K562 (cell line): Measurements from ENCODE around the gene RPL34. TPM values are rescaled to one million over a fixed set of nuclear protein-coding genes. Genes with fewer than 3 reads are reported as not detected.

Experiments used
- ATAC-seq: fragments of 200-7000 bp; cut with Tn5 transposase; 3 replicates; pipeline ENCODE4 v1.9.1; 2020; ENCODE audit warnings: moderate library complexity
- BruUV-seq: library from RNA; stranded (reverse); fragments of 400-500 nt; replicated peaks from 2 replicates; lab custom pipeline; 2021; lab: Mats Ljungman, UMichigan
- CTCF ChIA-PET: fragments of 300-600 bp; formaldehyde crosslinking; extraction: SDS; loops from one replicate; lab custom pipeline; 2021; ENCODE audit warnings: low intra/inter-chr PET ratio; lab: Yijun Ruan, JAX
- POLR2A ChIA-PET: fragments of 300-600, 350-650 bp; sonication (Branson Sonifier 250); formaldehyde crosslinking; extraction: SDS; loops from one replicate; lab custom pipeline; 2021; ENCODE audit warnings: antibody characterized with exemption, inconsistent platforms; lab: Yijun Ruan, JAX
- DNase-seq, 4 experiments: peaks; one replicate each; pipeline versions ENCODE4 v3.0.0 to v3.0.0-alpha.2; 2011 to 2018; ENCODE audit warnings: low spot score in 3 of 4, mixed read lengths in 3 of 4; ENCODE audit errors: extremely low read depth in 1 of 4
- FAIRE-seq: peaks from 2 replicates; lab custom pipeline; 2011; peaks lifted over from hg19 to GRCh38; lab: Jason Lieb, UNC
- H2AFZ ChIP-seq: 2 replicates; pipeline ENCODE4 v1.6.0; 2011; ENCODE audit warnings: low read depth, low read length, control low read depth, inconsistent platforms
- H3K27ac ChIP-seq: fragments of 200-600 bp; 3 replicates; pipeline ENCODE4 v1.8.0; 2011; ENCODE audit warnings: low read depth, mild to moderate bottlenecking, control low read depth, inconsistent platforms, low read length, moderate library complexity, mixed read lengths; ENCODE audit errors: extremely low read depth
- H3K27me3 ChIP-seq, 2 experiments: fragments of 300-600 bp in 1 of 2; 2 replicates in 1 of 2; 3 replicates in 1 of 2; pipeline versions ENCODE4 v1.6.0 to v1.8.0; 2011; ENCODE audit warnings: inconsistent platforms in 2 of 2, low read length in 2 of 2, mild to moderate bottlenecking in 1 of 2, mixed read lengths in 1 of 2, moderate library complexity in 1 of 2; ENCODE audit not compliant: control insufficient read depth in 2 of 2, insufficient read depth in 2 of 2
- H3K36me3 ChIP-seq: fragments of 300-600 bp; 3 replicates; pipeline ENCODE4 v1.8.0; 2011; ENCODE audit warnings: mild to moderate bottlenecking, low read length, inconsistent platforms; ENCODE audit not compliant: control insufficient read depth, insufficient read depth
- H3K4me1 ChIP-seq, 2 experiments: fragments of 200-600 bp in 1 of 2; replicated peaks in 1 of 2; 2 replicates in 1 of 2; 3 replicates in 1 of 2; pipeline versions ENCODE4 v1.5.1 to v1.8.0; 2011; ENCODE audit warnings: inconsistent platforms in 2 of 2, low read length in 2 of 2, mild to moderate bottlenecking in 1 of 2, mixed read lengths in 1 of 2, moderate library complexity in 1 of 2; ENCODE audit not compliant: control insufficient read depth in 2 of 2, insufficient read depth in 2 of 2
- H3K4me2 ChIP-seq: 2 replicates; pipeline ENCODE4 v1.6.1; 2011; ENCODE audit warnings: low read length, control low read depth, inconsistent platforms, mixed read lengths; ENCODE audit not compliant: insufficient read depth
- H3K4me3 ChIP-seq: fragments of 200-600 bp; sonication (generic), shearing (Covaris generic); 2 replicates; pipeline ENCODE4 v1.5.1; 2016; ENCODE audit warnings: control low read depth, inconsistent platforms
- H3K79me2 ChIP-seq: fragments of 200-600 bp; 3 replicates; pipeline ENCODE4 v1.8.0; 2011; ENCODE audit warnings: low read length, inconsistent platforms; ENCODE audit not compliant: control insufficient read depth, insufficient read depth
- H3K9ac ChIP-seq, 2 experiments: 2 replicates each; pipeline versions ENCODE4 v1.6.0 to v1.6.1; 2011; ENCODE audit warnings: low read depth in 2 of 2, low read length in 2 of 2, control low read depth in 1 of 2, inconsistent platforms in 1 of 2, mild to moderate bottlenecking in 1 of 2, mixed read lengths in 1 of 2; ENCODE audit not compliant: insufficient read depth in 1 of 2
- H3K9me1 ChIP-seq: one replicate; pipeline ENCODE4 v1.6.0; 2011; ENCODE audit warnings: inconsistent platforms, mild to moderate bottlenecking, low read length, moderate library complexity; ENCODE audit not compliant: control insufficient read depth, insufficient read depth
- H3K9me3 ChIP-seq: replicated peaks from 2 replicates; pipeline ENCODE4 v1.5.1; 2011; ENCODE audit warnings: low read depth, low read length, inconsistent platforms; ENCODE audit not compliant: control insufficient read depth, insufficient read depth
- H4K20me1 ChIP-seq: replicated peaks from 2 replicates; pipeline ENCODE4 v1.6.1; 2011; ENCODE audit warnings: low read length, inconsistent platforms, mixed read lengths; ENCODE audit not compliant: control insufficient read depth, insufficient read depth
- HNRNPK ChIP-seq: fragments of 200-400 bp; formaldehyde crosslinking; IDR thresholded peaks from one replicate; pipeline ENCODE4 v1.6.1; 2018; ENCODE audit warnings: mild to moderate bottlenecking, low read depth, low read length; ENCODE audit not compliant: poor library complexity, severe bottlenecking
- NUFIP1 ChIP-seq: fragments of 450-650 bp; IDR thresholded peaks from 2 replicates; pipeline ENCODE4 v1.6.1; 2018; ENCODE audit not compliant: partially characterized antibody
- SNRNP70 ChIP-seq: fragments of 200-400 bp; formaldehyde crosslinking; optimal IDR thresholded peaks from 2 replicates; pipeline ENCODE3; 2017; ENCODE audit warnings: low read depth, low read length
- ZKSCAN8 ChIP-seq: fragments of 200-800 bp; sonication (Bioruptor generic); IDR thresholded peaks from 2 replicates; pipeline ENCODE4 v1.6.1; 2016; ENCODE audit warnings: missing genetic modification characterization, missing compliant biosample characterization
- ZNF354B ChIP-seq: fragments of 250-450 bp; sonication (Bioruptor Pico); IDR thresholded peaks from 2 replicates; pipeline ENCODE4 v1.4.0; 2020
- ZNF696 ChIP-seq: fragments of 250-450 bp; sonication (Bioruptor Pico); conservative IDR thresholded peaks from 2 replicates; pipeline ENCODE4 v1.4.0; 2020; ENCODE audit warnings: mild to moderate bottlenecking, moderate library complexity
- WGBS: fragments of 100-300 bp; shearing (Covaris generic); methylation state at CpG from one replicate; pipeline ENCODE4 v1.1.6; 2016; ENCODE audit warnings: low coverage, mixed read lengths; ENCODE audit not compliant: insufficient coverage; ENCODE audit errors: missing lambda C conversion rate; 5-methylcytosine and 5-hydroxymethylcytosine counted together
- in situ Hi-C: fragments of 300-500 bp; cut with MboI; formaldehyde crosslinking; loops from 4 replicates; pipeline ENCODE4 v1.15.0; 2018; ENCODE audit warnings: inconsistent platforms, mixed read lengths
- intact Hi-C: fragments of 100-400 bp; cut with micrococcal nuclease; formaldehyde crosslinking; loops from 2 replicates; pipeline ENCODE4 v1.14.2; 2022
- polyA plus RNA-seq, 8 experiments: library from polyadenylated mRNA; depleted of rRNA in 4 of 8; stranded (reverse) in 5 of 8; unstranded in 3 of 8; fragments of >200 nt; fragmentation: Nextera tagmentation in 2 of 8; fragmentation: Illumina TruSeq in 1 of 8; extraction: Ambion mirVana in 2 of 8; extraction: Trizol in 1 of 8; gene quantifications; 2 replicates each; pipeline versions ENCODE4 v1.2.1 to v1.2.3, GENCODE V29; 2011 to 2014; ENCODE audit warnings: inconsistent platforms in 1 of 8, missing spikeins in 1 of 8
- total RNA-seq, 7 experiments: library from RNA; depleted of rRNA in 6 of 7; stranded (reverse); fragments of >200 nt in 6 of 7; fragmentation: Illumina TruSeq in 2 of 7; extraction: Trizol in 2 of 7; gene quantifications; 2 replicates each; pipeline versions ENCODE4 v1.2.1 to v1.2.3, GENCODE V29; 2011 to 2021; ENCODE audit warnings: low replicate concordance in 1 of 7
- TF ChIP-seq, protein P1 (sequence below): fragments of 250-450 bp; sonication (Bioruptor Pico); IDR thresholded peaks from 2 replicates; pipeline ENCODE4 v1.8.0; 2021; ENCODE audit warnings: borderline replicate concordance, mild to moderate bottlenecking, moderate library complexity; ENCODE audit not compliant: poor library complexity, severe bottlenecking
- TF ChIP-seq, protein P2 (sequence below), 2 experiments: IDR thresholded peaks; 2 replicates each; pipeline ENCODE4 v1.6.1; 2011; ENCODE audit warnings: borderline replicate concordance in 1 of 2, control low read depth in 1 of 2, low read depth in 1 of 2, low read length in 1 of 2, mild to moderate bottlenecking in 1 of 2, mixed read lengths in 1 of 2, moderate library complexity in 1 of 2; ENCODE audit not compliant: insufficient read depth in 1 of 2, insufficient read length in 1 of 2, poor library complexity in 1 of 2, severe bottlenecking in 1 of 2; ENCODE audit errors: extremely low read depth in 1 of 2
- TF ChIP-seq, protein P3 (sequence below): IDR thresholded peaks from 2 replicates; pipeline ENCODE4 v1.6.1; 2012; ENCODE audit warnings: low read depth, low read length, improper control_type of control experiment, borderline replicate concordance
- TF ChIP-seq, protein P4 (sequence below): fragments of 450-650 bp; IDR thresholded peaks from 2 replicates; pipeline ENCODE4 v1.6.1; 2016; ENCODE audit warnings: borderline replicate concordance

Gene RPL34
- total and polyA plus RNA-seq, 9 of the 15 experiments (the other 6 are each of a cell fraction or from before 2014, with no cell fraction given): 1,612 to 4,502 (median 2,593) TPM

DNA sequence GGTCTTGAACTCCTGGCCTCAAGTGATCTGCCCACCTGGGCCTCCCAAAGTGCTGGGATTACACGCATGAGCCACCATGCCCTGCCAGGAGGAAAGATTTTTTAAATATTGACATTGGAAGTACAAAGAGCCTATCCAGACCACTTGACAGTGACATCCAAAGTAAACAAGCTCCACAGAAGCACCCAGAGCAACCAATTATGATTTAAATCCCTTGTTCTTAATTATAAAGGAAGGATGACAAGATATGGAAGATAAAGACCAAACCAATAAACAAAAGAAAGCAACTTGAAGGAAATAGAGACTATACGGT lies 27.7 kb upstream of the RPL34 start:
- BruUV-seq: no TSS peak
- no peak overlapping the region for H3K27ac ChIP-seq
- no peaks in the 10 kb centered on the region for H3K4me1 ChIP-seq
- CTCF ChIA-PET: no interaction called here
- H3K9me3 ChIP-seq: no peaks in the 10 kb centered on the region
- POLR2A ChIA-PET: no interaction called here
- intact Hi-C loops: no loop called here
- no peak overlapping the region for H3K4me3 ChIP-seq
- ATAC-seq: no peak
- WGBS: 56% methylated on average over 1 of the region's 2 CpGs
- DNase-seq: no peak
- H3K4me2 ChIP-seq: no peak overlapping the region
- H3K9me1 ChIP-seq: no peaks in the 10 kb centered on the region
- in situ Hi-C loops: no loop called here
- H3K9ac ChIP-seq: no peak overlapping the region
- FAIRE-seq: no peak
- H4K20me1 ChIP-seq: no peaks in the 10 kb centered on the region
- no peaks in the 10 kb centered on the region for H3K36me3 ChIP-seq
- no peaks in the 10 kb centered on the region for H3K27me3 ChIP-seq
- no peaks in the 10 kb centered on the region for H3K79me2 ChIP-seq
- H2AFZ ChIP-seq: no peak overlapping the region
- TF ChIP-seq HNRNPK: no peak
- TF ChIP-seq, protein P1, sequence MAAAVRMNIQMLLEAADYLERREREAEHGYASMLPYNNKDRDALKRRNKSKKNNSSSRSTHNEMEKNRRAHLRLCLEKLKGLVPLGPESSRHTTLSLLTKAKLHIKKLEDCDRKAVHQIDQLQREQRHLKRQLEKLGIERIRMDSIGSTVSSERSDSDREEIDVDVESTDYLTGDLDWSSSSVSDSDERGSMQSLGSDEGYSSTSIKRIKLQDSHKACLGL (CRISPR knock-in tag): no peak
- TF ChIP-seq ZNF354B (CRISPR knock-in tag): no peak
- TF ChIP-seq, protein P2, sequence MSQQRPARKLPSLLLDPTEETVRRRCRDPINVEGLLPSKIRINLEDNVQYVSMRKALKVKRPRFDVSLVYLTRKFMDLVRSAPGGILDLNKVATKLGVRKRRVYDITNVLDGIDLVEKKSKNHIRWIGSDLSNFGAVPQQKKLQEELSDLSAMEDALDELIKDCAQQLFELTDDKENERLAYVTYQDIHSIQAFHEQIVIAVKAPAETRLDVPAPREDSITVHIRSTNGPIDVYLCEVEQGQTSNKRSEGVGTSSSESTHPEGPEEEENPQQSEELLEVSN (IDR thresholded peaks at IDR 0.05; ENCODE audit: borderline replicate concordance in 1 of 2, extremely low read depth in 1 of 2, insufficient read depth in 1 of 2, insufficient read length in 1 of 2, low read depth in 1 of 2, low read length in 1 of 2, poor library complexity in 1 of 2, severe bottlenecking in 1 of 2): no peak
- TF ChIP-seq SNRNP70: no peak
- TF ChIP-seq ZKSCAN8 (CRISPR knock-in tag): no peak
- TF ChIP-seq, protein P3, sequence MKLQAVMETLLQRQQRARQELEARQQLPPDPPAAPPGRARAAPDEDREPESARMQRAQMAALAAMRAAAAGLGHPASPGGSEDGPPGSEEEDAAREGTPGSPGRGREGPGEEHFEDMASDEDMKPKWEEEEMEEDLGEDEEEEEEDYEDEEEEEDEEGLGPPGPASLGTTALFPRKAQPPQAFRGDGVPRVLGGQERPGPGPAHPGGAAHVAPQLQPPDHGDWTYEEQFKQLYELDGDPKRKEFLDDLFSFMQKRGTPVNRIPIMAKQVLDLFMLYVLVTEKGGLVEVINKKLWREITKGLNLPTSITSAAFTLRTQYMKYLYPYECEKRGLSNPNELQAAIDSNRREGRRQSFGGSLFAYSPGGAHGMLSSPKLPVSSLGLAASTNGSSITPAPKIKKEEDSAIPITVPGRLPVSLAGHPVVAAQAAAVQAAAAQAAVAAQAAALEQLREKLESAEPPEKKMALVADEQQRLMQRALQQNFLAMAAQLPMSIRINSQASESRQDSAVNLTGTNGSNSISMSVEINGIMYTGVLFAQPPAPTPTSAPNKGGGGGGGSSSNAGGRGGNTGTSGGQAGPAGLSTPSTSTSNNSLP: no peak
- TF ChIP-seq, protein P4, sequence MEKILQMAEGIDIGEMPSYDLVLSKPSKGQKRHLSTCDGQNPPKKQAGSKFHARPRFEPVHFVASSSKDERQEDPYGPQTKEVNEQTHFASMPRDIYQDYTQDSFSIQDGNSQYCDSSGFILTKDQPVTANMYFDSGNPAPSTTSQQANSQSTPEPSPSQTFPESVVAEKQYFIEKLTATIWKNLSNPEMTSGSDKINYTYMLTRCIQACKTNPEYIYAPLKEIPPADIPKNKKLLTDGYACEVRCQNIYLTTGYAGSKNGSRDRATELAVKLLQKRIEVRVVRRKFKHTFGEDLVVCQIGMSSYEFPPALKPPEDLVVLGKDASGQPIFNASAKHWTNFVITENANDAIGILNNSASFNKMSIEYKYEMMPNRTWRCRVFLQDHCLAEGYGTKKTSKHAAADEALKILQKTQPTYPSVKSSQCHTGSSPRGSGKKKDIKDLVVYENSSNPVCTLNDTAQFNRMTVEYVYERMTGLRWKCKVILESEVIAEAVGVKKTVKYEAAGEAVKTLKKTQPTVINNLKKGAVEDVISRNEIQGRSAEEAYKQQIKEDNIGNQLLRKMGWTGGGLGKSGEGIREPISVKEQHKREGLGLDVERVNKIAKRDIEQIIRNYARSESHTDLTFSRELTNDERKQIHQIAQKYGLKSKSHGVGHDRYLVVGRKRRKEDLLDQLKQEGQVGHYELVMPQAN: no peak
- no peak for TF ChIP-seq ZNF696 (CRISPR knock-in tag)
- TF ChIP-seq NUFIP1: no peak
